Measurements from ENCODE around the gene SGK1. TPM values are rescaled to one million over a fixed set of nuclear protein-coding genes. Genes with fewer than 3 reads are reported as not detected.

SGK1 gene
- total RNA-seq, 6 experiments from 2014 or later = 15.9 to 149 (median 43.0) TPM

DNA sequence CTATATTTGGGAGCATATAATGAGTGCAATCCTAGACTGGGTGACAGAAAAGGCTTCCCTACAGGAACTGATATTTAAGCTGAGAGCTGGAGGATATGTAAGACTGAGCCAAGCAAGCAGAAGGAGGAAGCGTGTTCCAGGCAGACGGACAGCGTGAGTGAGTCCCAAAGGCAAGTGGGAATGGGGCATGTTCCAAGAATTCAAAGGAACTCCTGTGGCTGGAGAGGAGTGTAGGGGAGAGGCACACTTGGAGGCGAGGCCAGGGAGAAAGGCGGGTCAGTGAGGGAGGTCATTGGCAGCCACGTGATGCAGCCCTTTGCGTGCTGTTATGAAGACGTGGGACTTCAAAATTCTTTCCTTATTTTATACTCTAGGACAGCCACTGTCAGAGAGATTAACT is 27.9 kb upstream of the SGK1 start:
- intact Hi-C loops (cut with DNase I) = no loop called here
- H3K9me3 ChIP-seq = no peaks in the 10 kb centered on the region
- ATAC-seq = peak; percentile 40 to 64 (median 54)
- TF ChIP-seq, protein P1, sequence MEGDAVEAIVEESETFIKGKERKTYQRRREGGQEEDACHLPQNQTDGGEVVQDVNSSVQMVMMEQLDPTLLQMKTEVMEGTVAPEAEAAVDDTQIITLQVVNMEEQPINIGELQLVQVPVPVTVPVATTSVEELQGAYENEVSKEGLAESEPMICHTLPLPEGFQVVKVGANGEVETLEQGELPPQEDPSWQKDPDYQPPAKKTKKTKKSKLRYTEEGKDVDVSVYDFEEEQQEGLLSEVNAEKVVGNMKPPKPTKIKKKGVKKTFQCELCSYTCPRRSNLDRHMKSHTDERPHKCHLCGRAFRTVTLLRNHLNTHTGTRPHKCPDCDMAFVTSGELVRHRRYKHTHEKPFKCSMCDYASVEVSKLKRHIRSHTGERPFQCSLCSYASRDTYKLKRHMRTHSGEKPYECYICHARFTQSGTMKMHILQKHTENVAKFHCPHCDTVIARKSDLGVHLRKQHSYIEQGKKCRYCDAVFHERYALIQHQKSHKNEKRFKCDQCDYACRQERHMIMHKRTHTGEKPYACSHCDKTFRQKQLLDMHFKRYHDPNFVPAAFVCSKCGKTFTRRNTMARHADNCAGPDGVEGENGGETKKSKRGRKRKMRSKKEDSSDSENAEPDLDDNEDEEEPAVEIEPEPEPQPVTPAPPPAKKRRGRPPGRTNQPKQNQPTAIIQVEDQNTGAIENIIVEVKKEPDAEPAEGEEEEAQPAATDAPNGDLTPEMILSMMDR (IDR thresholded peaks at IDR 0.05) = no peak
- no peak for TF ChIP-seq POLR2A (IDR thresholded peaks at IDR 0.05)
- H3K36me3 ChIP-seq = no peaks in the 10 kb centered on the region
- H3K4me3 ChIP-seq = no peak overlapping the region
- no peak overlapping the region for H3K27ac ChIP-seq
- H3K27me3 ChIP-seq = no peaks in the 10 kb centered on the region
- DNase-seq = no peak
- H3K4me1 ChIP-seq = no peaks in the 10 kb centered on the region
- 41% methylated on average over 4 of the region's 8 CpGs for WGBS (ENCODE audit: insufficient coverage, low coverage, low lambda C conversion rate, missing lambda C conversion rate)

- intact Hi-C loops (cut with DNase I) = no loop called here
- 66% methylated on average over 5 of the region's 6 CpGs for WGBS (ENCODE audit: insufficient coverage, low coverage, low lambda C conversion rate, missing lambda C conversion rate)
- TF ChIP-seq, protein P1 (IDR thresholded peaks at IDR 0.05) = no peak
- no peak for TF ChIP-seq POLR2A (IDR thresholded peaks at IDR 0.05)
- H3K36me3 ChIP-seq = no peaks in the 10 kb centered on the region
- no peaks in the 10 kb centered on the region for H3K27me3 ChIP-seq
- no peaks in the 10 kb centered on the region for H3K9me3 ChIP-seq
- no peaks in the 10 kb centered on the region for H3K4me1 ChIP-seq
- DNase-seq (no peak), ATAC-seq (no peak)
- no peak overlapping the region for H3K27ac ChIP-seq
- no peak overlapping the region for H3K4me3 ChIP-seq
Observed at GRCh38 chr6:134343066-134343465, 25.2 kb upstream of the SGK1 start.

DNA sequence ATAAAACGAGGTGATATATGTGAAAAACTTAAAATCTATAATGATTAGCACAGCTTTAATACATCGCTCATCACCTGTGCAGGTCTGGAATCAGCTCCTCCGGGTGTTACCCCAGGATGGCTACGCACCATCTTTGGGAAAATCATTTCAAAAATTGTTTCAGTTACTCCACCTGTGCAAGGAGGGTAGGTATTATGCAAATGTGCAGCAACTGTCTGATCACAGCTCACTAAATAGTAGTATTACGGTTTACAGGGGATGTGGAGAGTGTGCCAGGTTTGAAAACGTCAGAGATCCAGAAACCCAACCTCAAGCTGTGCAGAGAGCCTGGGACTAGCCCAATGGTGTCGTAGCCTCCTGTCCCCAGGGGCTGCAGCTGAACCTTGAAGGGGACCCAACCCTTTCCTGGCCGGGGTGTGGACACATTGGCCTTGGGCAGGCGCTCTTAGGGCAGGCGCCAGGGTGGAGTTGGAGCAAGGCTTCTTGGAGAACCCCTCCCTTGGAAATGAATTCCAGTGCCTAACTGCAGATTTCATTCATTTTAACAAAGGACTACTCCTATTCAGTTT is 24.2 kb upstream of the SGK1 start:
- DNase-seq = no peak
- ATAC-seq = no peak
- TF ChIP-seq, protein P1 (IDR thresholded peaks at IDR 0.05) = no peak
- no peak for TF ChIP-seq POLR2A (IDR thresholded peaks at IDR 0.05)
- no peak overlapping the region for H3K4me3 ChIP-seq
- 78% methylated on average over 7 of the region's 10 CpGs for WGBS (ENCODE audit: insufficient coverage, low coverage, low lambda C conversion rate, missing lambda C conversion rate)
- no peaks in the 10 kb centered on the region for H3K4me1 ChIP-seq
- no peaks in the 10 kb centered on the region for H3K27me3 ChIP-seq
- H3K9me3 ChIP-seq = no peaks in the 10 kb centered on the region
- no peaks in the 10 kb centered on the region for H3K36me3 ChIP-seq
- intact Hi-C loops (cut with DNase I) = no loop called here
- no peak overlapping the region for H3K27ac ChIP-seq

- WGBS (ENCODE audit: insufficient coverage, low coverage, low lambda C conversion rate, missing lambda C conversion rate) = 83% methylated on average over 6 of the region's 6 CpGs
- Histone ChIP-seq H3K9me3 (no peaks in the 10 kb centered on the region), H3K27me3 (no peaks in the 10 kb centered on the region), H3K27ac (no peak overlapping the region), H3K4me3 (no peak overlapping the region), H3K36me3 (no peaks in the 10 kb centered on the region), H3K4me1 (no peaks in the 10 kb centered on the region)
- ATAC-seq = no peak
- TF ChIP-seq POLR2A (IDR thresholded peaks at IDR 0.05) = no peak
- TF ChIP-seq, protein P1 (IDR thresholded peaks at IDR 0.05) = no peak
- no peak for DNase-seq
- intact Hi-C loops (cut with DNase I) = no loop called here
Observed at GRCh38 chr6:134340179-134340975, 22.5 kb upstream of the SGK1 start.
